Astrocyte of the spinal cord (primary cell): ENCODE data around the gene CWC22.

Experiments
- DNase-seq: peaks from one replicate; pipeline ENCODE4 v3.0.0; 2011; ENCODE audit warnings: low read depth, low spot score
- H3K4me3 ChIP-seq: 2 replicates; pipeline ENCODE4 v1.5.1; 2011; ENCODE audit warnings: low read depth, mild to moderate bottlenecking, low read length, moderate library complexity
- CTCF ChIP-seq: IDR thresholded peaks from 2 replicates; pipeline ENCODE4 v1.5.1; 2012; ENCODE audit warnings: low read depth, mild to moderate bottlenecking, low read length, inconsistent platforms
- in situ Hi-C: cut with HindIII; loops from 2 replicates; pipeline ENCODE4 v1.10.0; 2017; ENCODE audit warnings: low sequenced_read_pairs

CWC22 gene

DNA sequence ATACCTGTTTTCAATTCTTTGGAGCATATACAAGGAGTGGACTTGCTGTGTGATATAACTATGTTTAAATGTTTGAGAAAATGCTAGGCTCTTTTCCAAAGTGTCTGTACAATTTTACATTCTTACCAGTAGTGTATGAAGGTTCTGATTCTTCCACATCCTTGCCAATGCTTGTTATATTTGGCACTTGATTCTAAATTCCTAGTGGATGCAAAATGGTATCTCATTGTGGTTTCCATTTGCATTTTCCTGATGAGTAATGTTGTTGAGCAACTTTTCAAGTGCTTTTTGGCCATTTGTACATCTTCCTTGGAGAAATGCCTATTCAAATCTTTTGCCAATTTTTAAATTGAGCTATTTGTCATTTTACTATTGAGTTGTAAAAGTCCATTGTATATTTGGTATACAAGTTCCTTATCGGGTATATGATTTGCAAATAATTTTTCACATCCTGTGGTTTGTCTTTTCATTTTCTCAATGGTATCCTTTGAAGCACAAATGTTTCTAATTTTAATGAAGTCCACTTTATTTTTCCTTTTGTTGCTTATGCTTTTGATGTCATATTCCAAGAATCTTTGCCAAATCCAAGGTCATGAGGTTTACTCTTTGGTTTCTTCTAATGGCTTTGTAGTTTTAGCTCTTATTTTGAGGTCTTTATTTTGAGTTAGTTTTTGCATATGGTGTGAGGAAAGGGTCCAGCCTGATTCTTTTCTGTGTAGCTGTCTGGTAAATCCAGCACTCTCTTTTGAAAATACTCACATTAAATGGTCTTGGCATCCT is 33.2 kb upstream of the CWC22 start:
- DNase-seq = peak; percentile 97
- no peak overlapping the region for H3K4me3 ChIP-seq
- TF ChIP-seq CTCF = peak; percentile 18
- in situ Hi-C loops = no loop called here

- in situ Hi-C loops = no loop called here
- DNase-seq = peak; percentile 53
- no peak for TF ChIP-seq CTCF
- no peak overlapping the region for H3K4me3 ChIP-seq
Observed at GRCh38 chr2:180038997-180039396, 31.9 kb upstream of the CWC22 start.

- no peak for TF ChIP-seq CTCF
- H3K4me3 ChIP-seq = no peak overlapping the region
- in situ Hi-C loops = no loop called here
- DNase-seq = peak; percentile 93
Observed at GRCh38 chr2:180033993-180034894, 27.1 kb upstream of the CWC22 start.

DNA sequence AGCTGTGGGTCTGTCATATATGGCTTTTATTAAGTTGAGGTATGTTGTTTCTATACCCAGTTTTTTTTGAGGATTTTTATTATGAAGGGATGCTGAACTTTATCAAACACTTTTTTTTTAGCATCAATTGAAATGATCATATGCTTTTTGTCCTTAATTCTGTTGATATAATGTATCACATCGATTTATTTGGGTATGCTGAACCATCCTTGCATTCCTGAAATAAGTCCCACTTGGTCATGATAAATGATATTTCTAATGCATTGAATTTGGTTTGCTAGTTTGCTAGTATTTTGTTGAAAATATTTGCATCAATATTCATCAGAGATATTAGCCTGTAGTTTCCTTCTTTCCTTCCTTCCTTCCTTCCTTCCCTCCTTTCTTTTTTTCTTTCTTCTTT is 22.5 kb upstream of the CWC22 start:
- no peak for TF ChIP-seq CTCF

GRCh38 chr2:180021850-180022249 is 14.8 kb upstream of the CWC22 start:
- no peak for DNase-seq
- H3K4me3 ChIP-seq = no peak overlapping the region
- no peak for TF ChIP-seq CTCF
- in situ Hi-C loops = no loop called here

More for the DNA sequence above, 22.5 kb upstream of the CWC22 start:
- no peak overlapping the region for H3K4me3 ChIP-seq
- in situ Hi-C loops = no loop called here
- DNase-seq = no peak

GRCh38 chr2:180017784-180018183 is 10.7 kb upstream of the CWC22 start:
- in situ Hi-C loops = no loop called here
- TF ChIP-seq CTCF = no peak
- peak; percentile 60 for DNase-seq
- H3K4me3 ChIP-seq = no peak overlapping the region
